Limb (tissue), 2 donors: ENCODE measurements around the gene METTL8.

Experiments
- DNase-seq, 2 donors: peaks; one replicate each; pipeline ENCODE4 v3.0.0-alpha.2; 2016; ENCODE audit errors: extremely low spot score in 2 of 2

METTL8 gene

DNA sequence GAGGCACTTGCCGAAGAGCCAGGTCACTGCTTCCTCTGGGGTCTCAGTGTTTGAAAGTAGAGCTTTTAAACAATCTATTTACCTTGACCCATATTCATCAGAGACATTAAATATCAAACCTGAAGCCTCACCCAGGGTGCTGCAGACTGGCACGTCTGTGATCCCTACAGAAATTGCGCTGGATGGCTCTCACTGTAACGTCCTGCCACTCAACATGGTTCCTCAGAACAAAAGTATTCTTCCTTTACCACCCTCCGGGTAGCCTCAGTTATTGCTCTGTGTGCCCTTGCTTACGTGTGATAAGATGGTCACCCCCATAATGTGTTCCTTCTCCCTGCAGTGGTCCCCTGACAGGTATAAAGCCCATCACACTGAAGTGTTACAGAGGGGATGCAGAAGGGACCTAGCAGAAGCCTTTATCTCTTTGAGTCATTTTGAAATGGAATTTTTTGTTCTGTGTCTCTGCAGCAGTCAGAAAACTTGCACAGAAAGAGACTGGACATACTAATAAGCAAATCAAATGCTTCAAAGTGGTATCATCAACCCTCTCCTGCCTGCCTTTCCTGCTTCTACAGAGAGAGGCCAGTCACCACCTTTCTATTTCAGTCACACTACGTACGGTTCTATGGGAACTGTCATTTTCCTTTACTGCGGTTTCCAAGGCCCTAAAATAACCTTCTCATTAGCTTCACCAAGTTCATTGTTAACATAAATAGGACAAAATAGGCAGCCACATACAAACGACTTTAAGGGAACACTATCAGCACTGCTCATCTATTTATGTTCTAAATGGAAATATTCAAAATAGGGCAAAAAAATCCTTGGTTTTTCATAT lies 86.8 kb downstream of the METTL8 start:
- DNase-seq: peak in 1 of 2 donors; percentile 7

DNA sequence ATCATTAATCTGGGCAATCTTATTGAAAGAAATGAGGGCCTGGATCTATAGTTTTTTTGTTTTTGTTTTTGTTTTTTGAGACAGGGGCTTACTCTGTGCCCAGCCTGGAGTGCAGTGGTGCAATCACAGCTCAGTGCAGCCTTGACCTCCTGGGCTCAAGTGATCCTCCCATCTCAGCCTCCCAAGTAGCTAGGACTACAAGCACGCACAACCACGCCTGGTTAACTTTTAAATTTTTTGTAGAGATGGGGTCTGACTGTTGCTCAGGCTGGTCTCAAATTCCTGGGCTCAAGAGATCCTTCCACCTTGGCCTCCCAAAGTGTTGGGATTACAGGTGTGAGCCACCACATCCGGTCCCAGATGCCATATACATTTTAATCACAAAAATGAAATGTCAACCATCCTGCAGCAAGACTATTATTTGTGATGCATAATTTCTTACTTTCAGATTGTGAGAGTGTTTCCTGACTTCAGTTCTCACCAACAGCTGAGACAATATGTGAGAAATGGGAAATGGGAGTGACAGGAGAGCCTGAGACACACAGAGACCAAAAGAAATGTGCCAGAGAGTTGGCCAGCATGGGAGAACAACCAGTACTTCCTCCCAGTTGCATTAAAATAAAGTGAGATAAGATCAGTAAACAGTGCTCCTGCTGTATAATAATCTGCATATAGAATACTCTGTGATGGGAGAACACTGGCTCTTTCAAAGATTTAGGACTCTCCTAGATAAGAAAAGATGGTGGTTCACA lies 87.6 kb downstream of the METTL8 start:
- DNase-seq: no peak

GRCh38 chr2:171344182-171344581 lies 89.6 kb downstream of the METTL8 start:
- DNase-seq: no peak

DNA sequence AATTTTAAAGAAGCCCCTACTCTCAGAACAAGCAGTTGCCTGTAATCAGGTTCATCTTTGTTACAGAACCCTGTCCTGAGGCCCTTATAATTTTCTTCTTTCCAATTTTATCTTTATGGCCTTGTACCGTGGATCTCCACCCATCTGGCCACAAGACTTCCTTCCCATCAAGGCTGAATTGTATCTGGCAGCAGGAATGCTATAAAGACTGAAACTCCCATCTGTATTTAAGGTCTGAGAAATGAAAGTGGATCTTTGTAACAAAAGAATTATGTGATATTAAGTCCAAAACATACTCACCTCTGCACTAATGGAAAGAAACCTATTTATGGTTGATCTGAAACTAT lies 91.8 kb downstream of the METTL8 start:
- no peak for DNase-seq

GRCh38 chr2:171341394-171342066 lies 92.3 kb downstream of the METTL8 start:
- no peak for DNase-seq

- no peak for DNase-seq
Measured at GRCh38 chr2:171334946-171335345, 98.8 kb downstream of the METTL8 start.

DNA sequence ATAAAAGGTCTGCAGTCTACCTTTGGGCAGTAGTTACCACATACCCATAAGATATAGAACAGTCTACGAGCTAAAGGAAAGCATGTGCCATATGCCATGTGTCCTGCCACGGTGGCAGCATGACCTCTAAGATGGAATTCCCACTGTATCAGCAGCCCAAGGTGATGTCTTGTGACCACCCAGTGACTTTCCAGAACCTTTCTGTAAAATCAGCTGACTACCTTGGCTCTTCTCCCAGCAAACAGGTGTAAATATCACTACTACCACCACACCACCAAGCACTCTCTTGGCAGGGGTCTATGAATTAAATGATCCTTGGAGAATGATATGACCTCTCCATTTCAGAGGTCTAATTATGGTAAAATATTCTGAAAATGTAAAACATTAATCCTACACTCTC lies 99.6 kb downstream of the METTL8 start:
- DNase-seq: no peak

- no peak for DNase-seq
Measured at GRCh38 chr2:171330155-171330956, 103.4 kb downstream of the METTL8 start.

- no peak for DNase-seq
Measured at GRCh38 chr2:171327043-171327496, 106.7 kb downstream of the METTL8 start.

DNA sequence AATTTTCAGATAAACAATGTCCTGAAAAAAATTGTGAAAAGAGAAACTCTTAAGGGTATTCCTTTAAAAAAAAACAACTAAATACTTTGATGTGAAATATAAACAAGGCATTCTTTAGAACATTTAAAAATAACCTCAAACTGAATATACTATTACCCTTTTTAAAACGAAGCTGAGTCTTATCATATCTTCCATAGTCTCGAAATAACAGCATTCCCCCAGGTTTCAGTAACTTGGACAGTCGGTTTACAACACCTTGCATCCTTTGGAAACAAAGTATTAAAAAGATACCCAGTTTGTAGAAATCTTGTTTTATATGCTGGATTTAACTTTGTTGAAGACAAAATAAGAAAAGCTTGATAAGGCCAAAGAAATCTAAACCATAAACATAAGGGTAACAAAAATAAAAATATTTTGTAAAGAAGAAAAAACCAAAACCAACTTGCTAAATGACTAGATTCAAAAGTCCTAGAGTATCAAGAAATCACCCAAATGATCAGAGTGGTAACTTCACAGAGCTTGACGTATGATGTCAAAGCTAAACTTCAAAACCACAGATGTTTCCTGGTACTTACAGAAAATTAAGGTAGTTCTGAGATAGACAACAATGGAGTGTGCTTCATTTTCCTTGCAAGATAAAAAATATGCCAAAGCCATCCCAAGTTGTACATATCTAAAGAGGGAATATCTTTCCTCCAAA lies 107.8 kb downstream of the METTL8 start:
- DNase-seq: no peak

- DNase-seq: no peak
Measured at GRCh38 chr2:171323971-171324528, 109.7 kb downstream of the METTL8 start.

DNA sequence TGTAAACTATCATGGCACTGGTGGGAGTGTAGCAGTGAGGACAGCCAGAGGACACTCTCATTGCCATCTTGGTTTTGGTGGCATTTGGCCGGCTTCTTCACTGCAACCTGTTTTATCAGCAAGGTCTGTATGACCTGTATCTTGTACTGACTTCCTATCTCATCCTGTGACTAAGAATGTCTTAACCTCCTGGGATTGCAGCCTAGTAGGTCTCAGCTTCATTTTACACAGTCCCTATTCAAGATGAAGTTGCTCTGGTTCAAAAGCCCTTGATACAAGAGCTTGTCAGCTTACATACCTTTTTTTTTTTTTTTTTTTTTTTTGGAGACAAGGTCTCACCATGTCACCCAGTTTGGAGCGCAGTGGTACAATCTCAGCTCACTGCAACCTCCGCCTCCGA lies 110.9 kb downstream of the METTL8 start:
- no peak for DNase-seq

GRCh38 chr2:171320731-171321130 lies 113.1 kb downstream of the METTL8 start:
- DNase-seq: no peak

GRCh38 chr2:171320208-171320621 lies 113.6 kb downstream of the METTL8 start:
- DNase-seq: no peak

DNA sequence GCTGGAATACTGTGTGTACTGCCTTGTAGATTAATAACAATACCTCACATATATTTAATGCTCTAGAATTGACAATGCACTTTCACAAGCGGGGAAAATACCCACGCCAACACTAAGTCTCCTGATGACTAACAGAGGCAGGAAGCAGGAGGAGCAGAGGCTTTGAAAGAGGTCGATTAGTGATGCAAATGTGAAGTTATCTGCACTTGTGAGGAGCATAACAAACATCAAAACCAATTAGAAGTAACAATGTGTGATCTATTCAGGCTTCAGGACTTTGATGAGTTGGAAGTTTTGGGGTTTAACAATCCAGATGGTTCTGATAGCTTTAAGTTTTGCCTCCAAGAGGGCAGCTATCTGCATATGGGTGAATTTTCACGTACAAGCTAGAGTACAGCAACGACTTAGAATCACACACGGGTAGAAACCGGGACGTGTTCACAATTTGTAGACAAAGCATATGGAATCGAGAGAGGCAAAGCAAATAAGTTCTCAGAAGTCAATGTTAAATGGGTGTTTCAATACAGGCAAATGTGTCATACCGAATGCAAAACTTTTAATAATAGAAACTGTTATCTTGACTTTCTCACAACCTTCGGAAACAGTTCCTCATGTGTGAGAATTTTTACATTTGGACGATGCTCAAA lies 114.5 kb downstream of the METTL8 start:
- no peak for DNase-seq

DNA sequence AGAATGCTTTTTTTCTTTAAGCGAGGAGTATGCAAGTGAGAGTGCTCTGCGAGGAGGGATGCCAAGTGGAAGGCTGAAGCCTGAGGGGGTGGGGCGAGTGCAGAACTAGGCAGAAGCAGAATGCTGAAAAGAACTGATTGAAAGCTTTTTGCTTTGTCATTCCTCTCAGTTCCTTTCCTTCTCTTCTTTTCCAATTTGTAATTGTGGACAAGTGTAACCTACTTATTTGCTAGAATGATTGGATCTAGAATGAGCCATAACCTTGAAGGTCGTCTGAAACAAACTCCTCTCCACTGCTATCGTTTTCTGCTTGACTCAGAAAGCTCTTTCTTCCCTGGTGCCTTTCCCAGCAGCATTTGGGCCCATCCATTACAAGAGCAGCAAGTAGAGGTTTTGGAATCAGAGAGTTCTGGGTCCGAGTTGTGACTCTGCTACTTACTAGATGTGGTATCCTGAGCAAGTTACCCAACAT lies 115.3 kb downstream of the METTL8 start:
- DNase-seq: peak; percentile 38 to 41

- DNase-seq: no peak
Measured at GRCh38 chr2:171317492-171318125, 116.2 kb downstream of the METTL8 start.

DNA sequence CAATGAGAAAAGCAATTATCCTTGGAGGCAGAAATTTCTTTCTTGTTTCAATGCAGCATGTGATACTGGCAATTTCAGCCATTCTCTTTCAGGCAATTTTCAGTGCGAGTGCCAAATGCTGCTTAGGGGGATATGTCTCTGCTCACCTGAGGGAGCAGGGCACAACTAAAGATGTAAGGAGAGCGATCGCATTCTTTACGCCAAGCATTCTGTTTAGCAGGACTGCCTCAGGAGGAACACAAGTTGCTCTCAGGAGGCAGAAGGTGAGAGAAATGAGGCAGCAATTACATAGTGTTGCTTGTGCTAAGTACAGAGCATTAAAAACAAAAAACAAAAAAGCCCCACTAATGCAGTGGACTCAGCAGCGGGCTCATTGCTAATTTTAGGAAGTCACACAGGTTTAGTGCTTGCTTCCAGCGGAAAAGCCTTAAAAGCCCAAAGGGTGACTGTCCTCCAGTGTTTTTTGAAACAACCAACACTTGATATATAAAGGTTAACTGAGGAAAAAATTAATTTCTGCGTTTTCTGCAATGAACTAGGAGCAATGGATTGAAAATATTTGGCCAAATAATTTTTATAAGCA lies 116.9 kb downstream of the METTL8 start:
- no peak for DNase-seq

DNA sequence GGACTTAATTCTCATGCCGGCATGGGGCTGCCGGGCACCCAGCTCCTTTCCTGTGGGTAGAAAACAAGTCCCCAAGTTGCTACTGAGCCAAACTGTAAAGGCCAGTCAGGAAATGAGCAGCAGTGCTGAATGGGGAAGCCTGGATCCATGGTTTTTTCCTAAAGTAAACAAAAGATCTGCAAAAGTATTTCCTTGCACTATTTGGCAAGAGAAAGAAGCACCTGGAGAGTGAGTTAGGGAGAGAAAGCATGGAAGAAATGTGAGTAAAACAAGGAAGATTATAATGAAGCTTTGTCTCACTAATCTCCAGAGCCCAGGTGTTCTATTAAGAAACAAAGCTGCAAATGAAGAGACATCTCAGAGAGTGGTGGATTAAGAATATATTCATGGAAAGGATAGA lies 117.6 kb downstream of the METTL8 start:
- peak; percentile 38 to 40 for DNase-seq
